IPS-18a (cell line): ENCODE measurements around the gene RC3H1.
"Not testable (repeated sequence)": the region's sequence is repeated elsewhere in the genome, so short reads cannot be mapped to it uniquely, and the experiment has no call there.

ENCODE experiments used
- H3K27ac ChIP-seq: one replicate; pipeline ENCODE4 v1.5.1; 2013; ENCODE audit warnings: low read length
- H3K27me3 ChIP-seq: one replicate; pipeline ENCODE4 v1.6.1; 2013; ENCODE audit warnings: mild to moderate bottlenecking, low read length; ENCODE audit not compliant: control insufficient read depth, insufficient read depth
- H3K36me3 ChIP-seq: one replicate; pipeline ENCODE4 v1.6.1; 2013; ENCODE audit warnings: low read depth, low read length; ENCODE audit not compliant: control insufficient read depth
- H3K4me1 ChIP-seq: one replicate; pipeline ENCODE4 v1.6.1; 2013; ENCODE audit warnings: low read depth, low read length; ENCODE audit not compliant: control insufficient read depth
- H3K4me3 ChIP-seq: one replicate; pipeline ENCODE4 v1.5.1; 2013; ENCODE audit warnings: low read length
- H3K9ac ChIP-seq: one replicate; pipeline ENCODE4 v1.6.1; 2013; ENCODE audit warnings: mild to moderate bottlenecking, low read length, moderate library complexity
- H3K9me3 ChIP-seq: one replicate; pipeline ENCODE4 v1.6.1; 2013; ENCODE audit warnings: low read depth, low read length; ENCODE audit not compliant: control insufficient read depth

RC3H1 gene

DNA sequence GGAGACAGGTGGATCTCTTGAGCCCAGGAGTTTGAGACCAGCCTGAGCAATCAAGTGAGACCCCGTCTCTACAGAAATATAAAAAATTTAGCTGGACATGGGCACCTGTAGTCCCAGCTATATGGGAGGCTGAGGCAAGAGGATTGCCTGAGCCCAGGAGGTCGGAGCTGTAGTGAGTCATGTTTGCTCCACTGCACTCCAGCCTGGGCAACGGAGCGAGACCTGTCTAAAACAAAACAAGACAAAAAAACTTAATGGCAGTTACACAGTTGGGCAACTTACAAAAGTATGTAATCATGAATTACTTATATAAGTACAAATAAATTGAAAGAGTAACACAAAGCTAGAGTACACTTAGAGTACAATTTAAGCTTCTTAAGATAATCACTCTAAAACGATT, 25.2 kb downstream of the RC3H1 start:
- Histone ChIP-seq H3K27me3 (no peaks in the 10 kb centered on the region), H3K9me3 (no peaks in the 10 kb centered on the region), H3K27ac (no peak overlapping the region), H3K4me3 (no peak overlapping the region), H3K9ac (no peak overlapping the region), H3K4me1 (no peaks in the 10 kb centered on the region), H3K36me3 (peaks cover 6% of the 10 kb centered on the region)

DNA sequence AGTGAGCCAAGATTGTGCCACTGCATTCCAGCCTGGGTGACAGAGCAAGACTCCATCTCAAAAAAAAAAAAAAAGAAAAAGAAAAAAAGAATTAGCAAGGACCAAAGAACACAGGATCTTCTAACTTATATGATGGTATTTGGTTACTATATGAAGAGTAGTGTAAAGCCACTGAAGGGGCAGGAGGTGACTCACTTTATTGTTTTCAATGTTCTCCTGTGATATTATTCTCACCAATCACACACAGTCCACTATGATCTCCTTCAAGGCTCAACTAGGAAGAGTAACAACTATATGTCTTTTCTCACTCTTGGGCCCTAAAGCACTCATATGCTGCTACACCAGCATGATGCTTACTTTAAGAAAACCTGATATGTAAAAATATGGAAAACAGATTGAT, 26.7 kb downstream of the RC3H1 start:
- Histone ChIP-seq H3K36me3 (peaks cover 15% of the 10 kb centered on the region), H3K4me3 (no peak overlapping the region), H3K9me3 (no peaks in the 10 kb centered on the region), H3K27ac (no peak overlapping the region), H3K9ac (no peak overlapping the region), H3K4me1 (no peaks in the 10 kb centered on the region), H3K27me3 (no peaks in the 10 kb centered on the region)

DNA sequence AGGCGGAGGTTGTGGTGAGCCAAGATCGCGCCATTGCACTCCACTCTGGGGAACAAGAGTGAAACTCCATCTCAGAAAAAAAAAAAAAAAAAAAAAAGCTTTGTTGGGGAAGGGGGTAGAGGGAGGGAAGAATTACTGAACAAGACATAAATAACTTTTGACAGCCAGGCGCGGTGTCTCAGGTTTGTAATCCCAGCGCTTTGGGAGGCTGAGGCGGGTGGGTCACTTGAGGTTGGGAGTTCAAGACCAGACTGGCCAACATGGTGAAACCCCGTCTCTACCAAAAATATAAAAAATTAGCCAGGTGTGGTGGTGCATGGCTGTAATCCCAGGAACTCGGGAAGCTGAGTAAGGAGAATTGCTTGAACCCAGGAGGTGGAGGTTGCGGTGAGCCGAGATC, 28.2 kb downstream of the RC3H1 start:
- not testable (repeated sequence) for H3K4me1 ChIP-seq, H3K9ac ChIP-seq, H3K27ac ChIP-seq, H3K9me3 ChIP-seq, H3K4me3 ChIP-seq, H3K27me3 ChIP-seq
- H3K36me3 ChIP-seq: peaks cover 20% of the 10 kb centered on the region

DNA sequence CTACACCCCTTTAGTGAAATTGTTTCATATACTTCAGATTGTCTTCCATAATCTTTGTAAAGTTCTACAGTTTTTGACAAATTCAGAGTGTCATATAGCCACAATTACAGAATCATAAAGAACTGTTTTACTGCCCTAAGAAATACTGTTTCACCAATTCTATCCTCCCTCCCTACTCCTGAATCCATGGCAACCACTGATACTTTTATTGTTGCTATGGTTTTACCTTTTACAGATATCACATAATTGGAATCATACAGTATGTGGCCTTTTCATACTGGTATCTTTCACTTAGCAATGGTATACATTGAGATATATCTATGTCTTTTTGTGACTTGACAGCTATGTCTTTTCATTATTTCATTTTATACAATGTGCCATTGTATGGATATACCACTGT, 34.1 kb downstream of the RC3H1 start:
- Histone ChIP-seq H3K36me3 (peaks cover 48% of the 10 kb centered on the region), H3K27ac (no peak overlapping the region), H3K9ac (no peak overlapping the region), H3K27me3 (no peaks in the 10 kb centered on the region), H3K4me1 (no peaks in the 10 kb centered on the region), H3K9me3 (no peaks in the 10 kb centered on the region), H3K4me3 (no peak overlapping the region)

DNA sequence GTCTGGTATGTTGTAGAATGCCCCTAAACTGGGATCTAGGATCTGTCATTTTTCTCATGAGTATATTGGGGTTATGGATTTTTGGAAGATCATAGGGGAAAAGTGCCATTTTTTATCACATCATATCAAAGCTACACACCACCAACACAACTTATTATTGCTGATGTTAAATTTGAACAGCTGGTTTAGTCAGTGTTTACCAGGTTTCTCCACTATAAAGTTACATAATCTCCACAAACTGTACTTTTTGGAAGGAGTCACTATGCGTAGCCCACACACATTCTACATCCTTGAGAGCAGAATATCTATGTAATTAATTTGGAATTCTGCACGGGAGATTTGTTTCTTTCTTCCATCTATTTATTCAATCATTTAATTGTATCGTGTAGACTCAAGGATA, 35.2 kb downstream of the RC3H1 start:
- H3K4me1 ChIP-seq: no peaks in the 10 kb centered on the region
- no peak overlapping the region for H3K27ac ChIP-seq
- H3K9me3 ChIP-seq: no peaks in the 10 kb centered on the region
- H3K4me3 ChIP-seq: no peak overlapping the region
- no peak overlapping the region for H3K9ac ChIP-seq
- peaks cover 48% of the 10 kb centered on the region for H3K36me3 ChIP-seq
- H3K27me3 ChIP-seq: no peaks in the 10 kb centered on the region

DNA sequence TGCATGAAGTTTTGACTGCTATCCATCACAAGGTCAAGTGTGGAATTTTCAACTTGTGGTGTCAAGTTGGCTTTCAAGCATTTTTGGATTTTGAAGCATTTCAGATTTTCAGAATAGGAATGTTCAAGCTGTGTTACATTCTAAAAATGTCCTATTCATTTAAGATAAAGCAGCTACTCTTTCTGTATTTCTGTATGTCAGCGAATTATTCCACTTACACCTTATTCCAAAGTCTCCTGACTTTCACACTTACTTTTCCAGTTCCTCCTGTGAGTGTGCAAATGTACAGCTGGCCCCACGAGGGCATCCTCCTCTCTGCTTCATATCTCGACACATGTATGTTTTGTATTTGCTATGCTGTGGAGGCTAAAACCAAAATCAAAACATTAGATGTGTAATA, 51.9 kb downstream of the RC3H1 start:
- Histone ChIP-seq H3K4me1 (no peaks in the 10 kb centered on the region), H3K27me3 (no peaks in the 10 kb centered on the region), H3K9ac (no peak overlapping the region), H3K27ac (no peak overlapping the region), H3K36me3 (peaks cover 73% of the 10 kb centered on the region), H3K9me3 (no peaks in the 10 kb centered on the region), H3K4me3 (no peak overlapping the region)

DNA sequence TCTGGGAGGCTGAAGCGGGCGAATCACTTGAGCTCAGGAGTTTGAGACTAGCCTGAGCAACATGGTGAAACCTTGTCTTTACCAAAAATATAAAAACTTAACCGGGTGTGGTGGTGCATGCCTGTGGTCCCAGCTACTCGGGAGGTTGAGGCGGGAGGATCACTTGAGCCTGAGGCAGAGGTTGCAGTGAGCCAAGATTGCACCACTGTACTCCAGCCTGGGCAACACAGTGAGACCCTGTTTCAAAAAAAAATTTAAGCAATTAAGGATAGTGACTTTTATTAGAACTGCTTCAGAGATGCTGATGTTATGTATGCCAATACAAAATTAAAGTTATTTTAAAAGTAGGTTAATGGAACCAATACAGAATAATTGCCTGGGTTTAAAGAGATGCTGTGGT, 56.3 kb downstream of the RC3H1 start:
- H3K9ac ChIP-seq, H3K27me3 ChIP-seq, H3K9me3 ChIP-seq, H3K4me1 ChIP-seq, H3K4me3 ChIP-seq, H3K27ac ChIP-seq: not testable (repeated sequence)
- H3K36me3 ChIP-seq: peaks cover 83% of the 10 kb centered on the region

DNA sequence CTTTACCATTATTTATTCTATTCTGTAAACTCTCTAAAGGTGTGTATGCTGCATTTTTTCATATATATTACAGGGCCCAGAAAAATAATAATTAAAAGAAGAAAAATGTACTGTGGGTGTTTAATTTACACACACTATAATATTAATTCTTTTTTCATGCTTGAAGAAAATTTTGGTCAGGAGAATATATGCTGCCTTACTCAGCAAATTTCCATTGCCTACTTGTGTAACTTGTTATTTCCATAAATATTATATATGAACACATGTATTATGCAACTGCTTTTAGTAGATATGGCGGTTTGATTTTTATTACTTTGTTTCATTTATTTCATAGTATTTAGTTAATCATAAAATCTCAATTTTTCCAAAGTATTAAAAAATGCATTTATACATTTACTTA, 58.7 kb downstream of the RC3H1 start:
- no peak overlapping the region for H3K9ac ChIP-seq
- peaks cover 79% of the 10 kb centered on the region for H3K36me3 ChIP-seq
- H3K9me3 ChIP-seq: no peaks in the 10 kb centered on the region
- no peaks in the 10 kb centered on the region for H3K27me3 ChIP-seq
- no peak overlapping the region for H3K27ac ChIP-seq
- H3K4me1 ChIP-seq: no peaks in the 10 kb centered on the region
- H3K4me3 ChIP-seq: no peak overlapping the region

DNA sequence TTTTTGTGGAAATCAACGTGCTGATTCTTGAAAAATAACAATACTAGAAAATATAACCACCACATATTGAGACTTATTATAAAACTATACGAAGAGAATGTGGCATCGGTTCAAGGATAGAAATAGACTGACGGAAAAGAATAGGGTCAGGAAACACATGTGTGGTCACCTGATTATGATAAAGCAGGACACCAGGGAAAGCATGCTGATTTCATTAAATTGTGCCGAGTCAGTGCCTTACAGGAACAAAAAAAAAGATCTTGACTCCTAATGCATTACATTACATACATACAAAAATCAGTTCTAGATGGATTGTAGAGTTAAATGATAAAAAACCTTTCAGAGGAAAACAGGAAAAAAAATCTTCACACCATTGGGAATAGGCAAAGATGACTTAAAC, 61.5 kb downstream of the RC3H1 start:
- no peaks in the 10 kb centered on the region for H3K4me1 ChIP-seq
- no peaks in the 10 kb centered on the region for H3K27me3 ChIP-seq
- peaks cover 67% of the 10 kb centered on the region for H3K36me3 ChIP-seq
- H3K27ac ChIP-seq: no peak overlapping the region
- no peaks in the 10 kb centered on the region for H3K9me3 ChIP-seq
- no peak overlapping the region for H3K9ac ChIP-seq
- no peak overlapping the region for H3K4me3 ChIP-seq

DNA sequence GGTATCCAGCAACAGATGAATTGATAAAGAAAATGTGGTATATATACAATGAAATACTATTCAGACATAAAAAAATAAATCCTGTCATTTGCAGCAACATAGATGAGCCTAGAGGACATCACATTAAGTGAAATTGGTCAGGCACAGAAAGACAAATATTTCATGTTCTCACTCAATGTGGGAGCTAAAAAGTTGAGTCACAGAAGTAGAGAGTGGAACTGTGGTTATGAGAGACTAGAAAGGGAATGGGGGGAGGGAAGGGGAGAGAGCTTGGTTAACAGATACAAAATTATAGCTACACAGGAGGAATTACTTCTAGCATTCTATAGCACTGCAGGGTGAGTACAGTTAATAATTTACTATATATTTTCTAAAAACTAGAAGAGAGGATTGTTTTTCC, 68.0 kb downstream of the RC3H1 start:
- Histone ChIP-seq H3K27me3 (no peaks in the 10 kb centered on the region), H3K4me1 (no peaks in the 10 kb centered on the region), H3K27ac (no peak overlapping the region), H3K9ac (no peak overlapping the region), H3K9me3 (no peaks in the 10 kb centered on the region), H3K36me3 (peaks cover 32% of the 10 kb centered on the region), H3K4me3 (no peak overlapping the region)

DNA sequence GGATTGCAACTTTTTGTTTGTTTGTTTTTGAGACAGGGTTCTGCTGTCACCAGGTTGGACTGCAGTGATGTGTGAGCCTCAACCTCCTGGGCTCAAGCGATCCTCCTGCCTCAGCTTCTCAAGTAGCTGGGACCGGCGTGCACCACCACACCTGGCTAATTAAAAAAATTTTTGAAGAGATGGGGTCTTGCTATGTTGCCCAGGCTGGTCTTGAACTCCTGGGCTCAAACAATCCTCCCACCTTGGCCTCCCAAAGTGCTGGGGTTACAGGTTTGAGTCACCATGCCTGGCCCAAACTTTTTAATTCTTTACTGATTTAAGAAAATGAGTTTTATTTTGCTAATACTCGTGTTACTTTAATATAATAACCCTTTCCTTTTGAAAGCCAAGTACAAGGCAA, 73.6 kb downstream of the RC3H1 start:
- Histone ChIP-seq H3K27ac (no peak overlapping the region), H3K4me3 (no peak overlapping the region), H3K9ac (no peak overlapping the region), H3K27me3 (no peaks in the 10 kb centered on the region), H3K36me3 (peaks cover 58% of the 10 kb centered on the region), H3K4me1 (no peaks in the 10 kb centered on the region), H3K9me3 (no peaks in the 10 kb centered on the region)

DNA sequence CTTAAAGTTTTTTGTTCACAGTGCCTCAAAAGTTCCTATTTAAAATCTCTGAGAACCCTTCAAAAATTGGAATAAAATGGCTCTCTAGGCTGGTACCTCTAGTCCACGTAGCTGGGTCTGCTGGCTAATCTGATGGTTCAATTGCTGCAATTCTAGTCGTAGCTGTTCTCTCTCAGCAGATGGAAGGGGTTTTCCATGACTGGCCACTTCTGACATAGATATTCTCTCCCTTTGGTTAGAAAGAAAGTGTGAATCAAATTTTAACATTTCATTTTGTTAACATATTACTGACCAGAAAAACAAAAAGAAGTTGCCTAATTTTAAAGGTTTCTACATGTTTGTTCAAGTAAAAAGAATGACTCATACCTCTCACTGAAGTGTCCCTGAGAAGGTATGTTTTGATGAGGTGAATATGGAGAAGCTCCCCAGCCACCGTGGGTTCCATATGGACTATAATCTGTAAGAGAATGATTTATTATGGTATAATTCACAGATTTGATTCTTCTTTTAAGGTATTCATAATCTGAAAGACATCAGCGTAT, 75.7 kb downstream of the RC3H1 start:
- H3K27ac ChIP-seq: no peak overlapping the region
- no peaks in the 10 kb centered on the region for H3K27me3 ChIP-seq
- peaks cover 60% of the 10 kb centered on the region for H3K36me3 ChIP-seq
- no peaks in the 10 kb centered on the region for H3K4me1 ChIP-seq
- H3K4me3 ChIP-seq: no peak overlapping the region
- H3K9me3 ChIP-seq: no peaks in the 10 kb centered on the region
- H3K9ac ChIP-seq: no peak overlapping the region
